HepG2 (cell line): ENCODE measurements around the gene NOP9. TPM values are rescaled to one million over a fixed set of nuclear protein-coding genes. Genes with fewer than 3 reads are reported as not detected.

Experiments
- CREM ChIP-seq, 2 experiments: sonication (generic) in 1 of 2; formaldehyde crosslinking in 1 of 2; IDR thresholded peaks; 2 replicates each; pipeline versions ENCODE4 v1.4.0 to v1.6.1; 2016 to 2020; ENCODE audit warnings: antibody characterized with exemption in 1 of 2, mild to moderate bottlenecking in 1 of 2, missing genetic modification reagents in 1 of 2
- HBP1 ChIP-seq: IDR thresholded peaks from 2 replicates; pipeline ENCODE4 v1.6.1; 2016; ENCODE audit warnings: low read depth, control low read depth
- JUND ChIP-seq: sonication (generic); formaldehyde crosslinking; IDR thresholded peaks from 2 replicates; pipeline ENCODE4 v1.8.0; 2022; ENCODE audit warnings: mild to moderate bottlenecking, missing genetic modification reagents
- KLF16 ChIP-seq, 2 experiments: sonication (generic) in 1 of 2; formaldehyde crosslinking in 1 of 2; IDR thresholded peaks; 2 replicates each; pipeline versions ENCODE4 v1.6.1 to v1.8.0; 2016 to 2023; ENCODE audit warnings: missing genetic modification reagents in 2 of 2, missing compliant biosample characterization in 1 of 2
- MAFF ChIP-seq: IDR thresholded peaks from 2 replicates; pipeline ENCODE4 v1.6.1; 2011; ENCODE audit warnings: low read depth, low read length, improper control_type of control experiment
- MAZ ChIP-seq, 2 experiments: sonication (generic) in 1 of 2; formaldehyde crosslinking in 1 of 2; IDR thresholded peaks; 2 replicates each; pipeline versions ENCODE4 v1.5.0 to v1.6.1; 2012 to 2020; ENCODE audit warnings: low read depth in 2 of 2, mild to moderate bottlenecking in 2 of 2, borderline replicate concordance in 1 of 2, improper control_type of control experiment in 1 of 2, low read length in 1 of 2, missing genetic modification reagents in 1 of 2, moderate library complexity in 1 of 2
- PAF1 ChIP-seq: IDR thresholded peaks from 2 replicates; pipeline ENCODE4 v1.6.1; 2016; ENCODE audit warnings: missing genetic modification reagents, missing compliant biosample characterization
- SCMH1 ChIP-seq: sonication (generic); formaldehyde crosslinking; IDR thresholded peaks from 2 replicates; pipeline ENCODE4 v1.9.0; 2021; ENCODE audit warnings: missing genetic modification reagents, mild to moderate bottlenecking, borderline replicate concordance
- SETDB1 ChIP-seq: sonication (generic); formaldehyde crosslinking; IDR thresholded peaks from 2 replicates; pipeline ENCODE4 v1.5.1; 2020; ENCODE audit warnings: missing genetic modification reagents, mild to moderate bottlenecking, borderline replicate concordance
- SOX5 ChIP-seq: IDR thresholded peaks from 2 replicates; pipeline ENCODE4 v1.6.1; 2016; ENCODE audit warnings: borderline replicate concordance
- SPEN ChIP-seq: sonication (generic); formaldehyde crosslinking; IDR thresholded peaks from 2 replicates; pipeline ENCODE4 v1.5.1; 2020; ENCODE audit warnings: low read depth, mild to moderate bottlenecking, missing genetic modification reagents
- TCF12 ChIP-seq, 2 experiments: fragments of 450-650 bp in 1 of 2; sonication (generic) in 1 of 2; formaldehyde crosslinking in 1 of 2; IDR thresholded peaks; 2 replicates each; pipeline versions ENCODE4 v1.6.1 to v1.8.0; 2017 to 2022; ENCODE audit warnings: antibody characterized with exemption in 1 of 2, mild to moderate bottlenecking in 1 of 2, missing genetic modification reagents in 1 of 2, moderate library complexity in 1 of 2
- ZNF124 ChIP-seq: sonication (generic); formaldehyde crosslinking; IDR thresholded peaks from 2 replicates; pipeline ENCODE4 v1.4.0; 2020; ENCODE audit warnings: missing genetic modification reagents
- ZNF263 ChIP-seq: sonication (generic); formaldehyde crosslinking; IDR thresholded peaks from 2 replicates; pipeline ENCODE4 v1.4.0; 2020; ENCODE audit warnings: missing genetic modification reagents
- ZNF296 ChIP-seq: sonication (generic); formaldehyde crosslinking; conservative IDR thresholded peaks from 2 replicates; pipeline ENCODE4 v1.5.0; 2020; ENCODE audit warnings: mild to moderate bottlenecking, missing genetic modification reagents
- ZNF407 ChIP-seq: sonication (generic); formaldehyde crosslinking; IDR thresholded peaks from one replicate; pipeline ENCODE4 v1.5.1; 2020; ENCODE audit warnings: mild to moderate bottlenecking, missing genetic modification reagents; ENCODE audit errors: not compliant biosample characterization
- polyA plus RNA-seq, 8 experiments: library from polyadenylated mRNA; depleted of rRNA in 3 of 8; stranded (reverse) in 7 of 8; unstranded in 1 of 8; fragments of >200 nt; fragmentation: Illumina TruSeq in 4 of 8; extraction: Trizol in 4 of 8; gene quantifications; 2 replicates each; pipeline versions ENCODE4 v1.2.1 to v1.2.3, GENCODE V29; 2011 to 2016; ENCODE audit warnings: low read depth in 4 of 8, missing spikeins in 1 of 8, mixed read lengths in 1 of 8; ENCODE audit not compliant: insufficient read depth in 1 of 8
- total RNA-seq, 5 experiments: library from RNA; depleted of rRNA; stranded (reverse); fragments of >200 nt; fragmentation: Illumina TruSeq; extraction: Trizol; gene quantifications; 2 replicates each; pipeline ENCODE4 v1.2.3, GENCODE V29; 2016; ENCODE audit warnings: low read depth in 1 of 5
- TF ChIP-seq, protein P1 (sequence below): sonication (generic); IDR thresholded peaks from 2 replicates; pipeline ENCODE4 v1.6.1; 2016; ENCODE audit warnings: low read depth, borderline replicate concordance

NOP9 gene
- total and polyA plus RNA-seq, 2 of the 13 experiments (the other 11 are each of a cell fraction or from before 2014, with no cell fraction given): 24.5 to 61.6 TPM

DNA sequence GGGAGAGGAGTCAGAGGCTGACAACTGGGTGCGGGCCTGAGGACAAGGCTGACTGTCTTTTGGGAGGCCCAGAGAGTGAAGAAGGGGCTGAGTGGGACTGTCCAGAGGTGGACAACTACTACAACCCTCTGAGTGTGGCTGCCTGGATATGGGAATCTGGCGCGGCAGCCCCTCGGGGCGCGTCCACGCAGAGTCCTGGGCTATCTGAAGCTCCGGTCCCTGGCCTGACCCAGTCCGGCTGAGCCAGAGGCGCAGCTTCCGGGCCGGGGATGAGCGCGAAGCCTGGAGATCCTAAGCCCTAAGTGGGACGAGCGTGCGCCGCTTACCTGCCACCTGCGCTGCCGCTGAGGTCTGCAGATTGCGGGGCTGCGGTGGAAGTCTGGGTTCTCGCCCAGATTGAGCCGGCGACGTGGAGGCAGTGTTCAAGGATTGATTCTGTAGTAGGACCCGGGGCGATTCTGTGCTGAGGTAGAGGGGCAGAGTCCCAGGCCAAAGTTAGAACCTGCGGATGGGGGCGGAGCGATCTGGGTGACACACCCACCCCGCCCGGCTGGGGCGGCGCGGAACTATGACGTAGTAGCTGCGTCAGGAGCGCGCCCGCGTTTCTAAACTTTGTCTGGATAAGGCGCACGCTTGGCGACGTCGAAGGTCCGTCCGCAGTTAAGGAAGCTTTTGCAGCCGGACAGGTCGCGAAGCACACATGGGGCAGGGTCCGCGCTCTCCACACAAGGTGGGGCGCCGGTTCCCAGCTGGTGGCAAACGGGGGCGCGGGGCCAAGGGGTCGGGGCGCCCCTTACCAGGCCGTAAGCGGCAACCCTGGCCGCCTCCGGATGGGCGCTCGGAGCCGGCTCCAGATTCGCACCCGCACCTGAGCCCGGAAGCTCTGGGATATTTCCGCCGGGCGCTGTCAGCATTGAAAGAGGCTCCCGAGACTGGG lies at the start of gene NOP9, which contains the start of gene DHRS1 (continued):
- TF ChIP-seq ZNF407 (CRISPR knock-in tag) (peak; percentile 99), SOX5 (peak; percentile 72), ZNF124 (CRISPR knock-in tag) (peak; percentile 90), PAF1 (CRISPR knock-in tag) (peak; percentile 93), ZNF296 (CRISPR knock-in tag) (no peak), TCF12 (IDR thresholded peaks at IDR 0.05) (no peak), TCF12 (CRISPR knock-in tag; IDR thresholded peaks at IDR 0.05) (peak; percentile 55; the same call in 1 of the 2 replicates), JUND (CRISPR knock-in tag) (peak; percentile 74; the same call in 1 of the 2 replicates), MAZ (IDR thresholded peaks at IDR 0.05; ENCODE audit: borderline replicate concordance, low read depth, low read length) (peak; percentile 99), MAZ (CRISPR knock-in tag; IDR thresholded peaks at IDR 0.05; ENCODE audit: low read depth) (peak; percentile 95), ZNF263 (peak; percentile 84), SETDB1 (CRISPR knock-in tag) (no peak), MAFF (no peak; the same call in 1 of the 2 replicates), CREM (IDR thresholded peaks at IDR 0.05) (peak; percentile 100), CREM (CRISPR knock-in tag; IDR thresholded peaks at IDR 0.05) (peak; percentile 99), SPEN (CRISPR knock-in tag) (peak; percentile 99), SCMH1 (CRISPR knock-in tag) (no peak), HBP1 (CRISPR knock-in tag) (peak; percentile 98), KLF16 (CRISPR knock-in tag; IDR thresholded peaks at IDR 0.05) (peak; percentile 98 to 100; a peak in 3 of 4 replicates)
- TF ChIP-seq, protein P1, sequence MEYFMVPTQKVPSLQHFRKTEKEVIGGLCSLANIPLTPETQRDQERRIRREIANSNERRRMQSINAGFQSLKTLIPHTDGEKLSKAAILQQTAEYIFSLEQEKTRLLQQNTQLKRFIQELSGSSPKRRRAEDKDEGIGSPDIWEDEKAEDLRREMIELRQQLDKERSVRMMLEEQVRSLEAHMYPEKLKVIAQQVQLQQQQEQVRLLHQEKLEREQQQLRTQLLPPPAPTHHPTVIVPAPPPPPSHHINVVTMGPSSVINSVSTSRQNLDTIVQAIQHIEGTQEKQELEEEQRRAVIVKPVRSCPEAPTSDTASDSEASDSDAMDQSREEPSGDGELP: peak; percentile 94
